Endothelial cell of umbilical vein (primary cell): ENCODE data around the gene KRT84.

Experiments
- EZH2 ChIP-seq: IDR thresholded peaks from 2 replicates; pipeline ENCODE4 v1.6.1; 2012; ENCODE audit warnings: borderline replicate concordance, low read depth, mild to moderate bottlenecking, moderate library complexity, low read length, inconsistent platforms; ENCODE audit not compliant: severe bottlenecking
- FOS ChIP-seq: IDR thresholded peaks from 2 replicates; pipeline ENCODE4 v1.6.1; 2011; ENCODE audit warnings: mild to moderate bottlenecking, low read length, moderate library complexity, borderline replicate concordance; ENCODE audit not compliant: insufficient read depth
- GATA2 ChIP-seq: IDR thresholded peaks from 2 replicates; pipeline ENCODE4 v1.7.0; 2011; ENCODE audit warnings: low read depth, mild to moderate bottlenecking, moderate library complexity, mixed read lengths, low read length; ENCODE audit not compliant: insufficient read length, insufficient read depth
- JUN ChIP-seq: IDR thresholded peaks from 2 replicates; pipeline ENCODE4 v1.6.1; 2011; ENCODE audit warnings: borderline replicate concordance, low read depth; ENCODE audit not compliant: insufficient read length, insufficient read depth
- MYC ChIP-seq: IDR thresholded peaks from one replicate; pipeline ENCODE4 v1.6.1; 2011; ENCODE audit warnings: mild to moderate bottlenecking, low read depth, low read length
- POLR2A ChIP-seq: IDR thresholded peaks from 2 replicates; pipeline ENCODE4 v1.6.1; 2012; ENCODE audit warnings: low read depth, mild to moderate bottlenecking, control low read depth, low read length
- POLR2AphosphoS5 ChIP-seq: IDR thresholded peaks from 2 replicates; pipeline ENCODE4 v1.6.1; 2012; ENCODE audit warnings: low read depth, mild to moderate bottlenecking, control low read depth, low read length, moderate library complexity; ENCODE audit not compliant: insufficient read depth
- TF ChIP-seq, protein P1 (sequence below), 2 donors: IDR thresholded peaks; 1 replicate in 1 of 2; 2 replicates in 1 of 2; pipeline ENCODE4 v1.5.1; 2011; ENCODE audit warnings: low read length in 2 of 2, mild to moderate bottlenecking in 2 of 2, moderate library complexity in 2 of 2, control low read depth in 1 of 2, inconsistent platforms in 1 of 2, low read depth in 1 of 2; ENCODE audit not compliant: insufficient read depth in 1 of 2; ENCODE audit errors: extremely low read depth in 1 of 2
- TF ChIP-seq, protein P2 (sequence below): IDR thresholded peaks from 2 replicates; pipeline ENCODE4 v1.6.1; 2011; ENCODE audit not compliant: insufficient read depth, insufficient read length

DNA sequence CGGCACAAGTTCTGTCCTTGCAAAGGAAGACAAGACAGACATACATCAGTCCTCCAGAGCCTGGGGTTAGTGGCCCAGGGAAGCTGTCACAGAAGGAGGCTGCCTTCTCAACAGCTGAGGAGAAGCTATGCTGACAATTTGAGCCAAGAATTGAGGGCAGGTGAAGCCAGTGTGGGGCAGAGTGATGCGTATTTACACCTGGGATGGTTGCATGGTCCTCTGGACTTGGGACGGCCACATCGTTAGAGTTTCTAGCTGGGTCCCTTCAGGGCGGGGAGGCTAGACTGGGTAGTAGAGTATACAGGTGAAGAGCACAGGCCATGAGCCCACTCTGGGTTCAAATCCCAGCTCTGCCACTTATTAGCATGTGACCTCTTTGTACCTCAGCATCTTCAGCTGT, 34.7 kb downstream of the KRT84 start:
- TF ChIP-seq, protein P1, sequence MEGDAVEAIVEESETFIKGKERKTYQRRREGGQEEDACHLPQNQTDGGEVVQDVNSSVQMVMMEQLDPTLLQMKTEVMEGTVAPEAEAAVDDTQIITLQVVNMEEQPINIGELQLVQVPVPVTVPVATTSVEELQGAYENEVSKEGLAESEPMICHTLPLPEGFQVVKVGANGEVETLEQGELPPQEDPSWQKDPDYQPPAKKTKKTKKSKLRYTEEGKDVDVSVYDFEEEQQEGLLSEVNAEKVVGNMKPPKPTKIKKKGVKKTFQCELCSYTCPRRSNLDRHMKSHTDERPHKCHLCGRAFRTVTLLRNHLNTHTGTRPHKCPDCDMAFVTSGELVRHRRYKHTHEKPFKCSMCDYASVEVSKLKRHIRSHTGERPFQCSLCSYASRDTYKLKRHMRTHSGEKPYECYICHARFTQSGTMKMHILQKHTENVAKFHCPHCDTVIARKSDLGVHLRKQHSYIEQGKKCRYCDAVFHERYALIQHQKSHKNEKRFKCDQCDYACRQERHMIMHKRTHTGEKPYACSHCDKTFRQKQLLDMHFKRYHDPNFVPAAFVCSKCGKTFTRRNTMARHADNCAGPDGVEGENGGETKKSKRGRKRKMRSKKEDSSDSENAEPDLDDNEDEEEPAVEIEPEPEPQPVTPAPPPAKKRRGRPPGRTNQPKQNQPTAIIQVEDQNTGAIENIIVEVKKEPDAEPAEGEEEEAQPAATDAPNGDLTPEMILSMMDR (IDR thresholded peaks at IDR 0.05; ENCODE audit: extremely low read depth in 1 of 2, insufficient read depth in 1 of 2, low read depth in 1 of 2, low read length in 2 of 2) = no peak
- TF ChIP-seq POLR2A (no peak), EZH2 (no peak), FOS (no peak), POLR2AphosphoS5 (no peak), GATA2 (no peak), JUN (no peak), MYC (no peak)
- TF ChIP-seq, protein P2, sequence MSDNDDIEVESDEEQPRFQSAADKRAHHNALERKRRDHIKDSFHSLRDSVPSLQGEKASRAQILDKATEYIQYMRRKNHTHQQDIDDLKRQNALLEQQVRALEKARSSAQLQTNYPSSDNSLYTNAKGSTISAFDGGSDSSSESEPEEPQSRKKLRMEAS = no peak
